HG03175 (cell line): ENCODE results near the gene PELI2.
"Not testable (repeated sequence)": the region's sequence is repeated elsewhere in the genome, so short reads cannot be mapped to it uniquely, and the experiment has no call there.

Source experiments
- ATAC-seq: cut with Tn5 transposase; IDR thresholded peaks from one replicate; pipeline ENCODE4 v1.9.1; 2021; ENCODE audit warnings: mild to moderate bottlenecking, moderate library complexity; ENCODE audit not compliant: unreplicated experiment

Gene PELI2

GRCh38 chr14:56142314-56142713 lies 24.1 kb downstream of the PELI2 start:
- ATAC-seq = no peak

GRCh38 chr14:56143025-56143424 lies 24.8 kb downstream of the PELI2 start:
- ATAC-seq = no peak

- no peak for ATAC-seq
These were observed 26.0 kb downstream of the PELI2 start for GRCh38 chr14:56144176-56144575.

GRCh38 chr14:56145181-56145769 lies 27.1 kb downstream of the PELI2 start:
- no peak for ATAC-seq

GRCh38 chr14:56145965-56146364 lies 27.8 kb downstream of the PELI2 start:
- no peak for ATAC-seq

- no peak for ATAC-seq
These were observed 29.2 kb downstream of the PELI2 start for GRCh38 chr14:56147449-56147848.

- ATAC-seq = no peak
These were observed 30.0 kb downstream of the PELI2 start for GRCh38 chr14:56147986-56148901.

- ATAC-seq = no peak
These were observed 30.9 kb downstream of the PELI2 start for GRCh38 chr14:56149151-56149550.

GRCh38 chr14:56149995-56150394 lies 31.8 kb downstream of the PELI2 start:
- no peak for ATAC-seq

- ATAC-seq = no peak
These were observed 32.6 kb downstream of the PELI2 start for GRCh38 chr14:56150645-56151345.

GRCh38 chr14:56152221-56152620 lies 34.0 kb downstream of the PELI2 start:
- ATAC-seq = no peak

GRCh38 chr14:56153267-56153666 lies 35.1 kb downstream of the PELI2 start:
- ATAC-seq = no peak

- ATAC-seq = no peak
These were observed 36.1 kb downstream of the PELI2 start for GRCh38 chr14:56154321-56154720.

GRCh38 chr14:56156096-56156495 lies 37.9 kb downstream of the PELI2 start:
- ATAC-seq = no peak

- no peak for ATAC-seq
These were observed 40.9 kb downstream of the PELI2 start for GRCh38 chr14:56159066-56159465.

GRCh38 chr14:56160088-56160487 lies 41.9 kb downstream of the PELI2 start:
- no peak for ATAC-seq

- no peak for ATAC-seq
These were observed 43.4 kb downstream of the PELI2 start for GRCh38 chr14:56161658-56162057.

- ATAC-seq = no peak
These were observed 44.3 kb downstream of the PELI2 start for GRCh38 chr14:56162476-56162875.

- not testable (repeated sequence) for ATAC-seq
These were observed 48.4 kb downstream of the PELI2 start for GRCh38 chr14:56166579-56166978.

GRCh38 chr14:56168007-56168616 lies 49.9 kb downstream of the PELI2 start:
- no peak for ATAC-seq

GRCh38 chr14:56170028-56170427 lies 51.8 kb downstream of the PELI2 start:
- ATAC-seq = no peak
